Mesendoderm (in vitro differentiated cells): ENCODE results near the gene MAST2.

Experiments used
- DNase-seq: peaks from one replicate; pipeline ENCODE4 v3.0.0; 2013
- H2AK5ac ChIP-seq: 2 replicates; pipeline ENCODE4 v1.6.1; 2013; ENCODE audit warnings: low read length, inconsistent platforms
- H2BK120ac ChIP-seq: 2 replicates; pipeline ENCODE4 v1.6.1; 2013; ENCODE audit warnings: low read depth, mild to moderate bottlenecking, low read length, moderate library complexity, mixed read lengths
- H2BK15ac ChIP-seq: replicated peaks from 2 replicates; pipeline ENCODE4 v1.6.1; 2013; ENCODE audit warnings: low read depth, mild to moderate bottlenecking, moderate library complexity
- H2BK5ac ChIP-seq: 2 replicates; pipeline ENCODE4 v1.6.1; 2013; ENCODE audit warnings: low read length, inconsistent platforms
- H3K18ac ChIP-seq: 2 replicates; pipeline ENCODE4 v1.6.1; 2013; ENCODE audit warnings: mild to moderate bottlenecking, low read length, mixed read lengths
- H3K23ac ChIP-seq: one replicate; pipeline ENCODE4 v1.6.1; 2013; ENCODE audit warnings: low read length
- H3K27ac ChIP-seq: 2 replicates; pipeline ENCODE4 v1.5.1; 2013; ENCODE audit warnings: low read depth, mild to moderate bottlenecking, inconsistent platforms, low read length, moderate library complexity
- H3K27me3 ChIP-seq: 2 replicates; pipeline ENCODE4 v1.6.1; 2013; ENCODE audit warnings: low read length, control low read depth, mild to moderate bottlenecking, inconsistent platforms; ENCODE audit not compliant: insufficient read depth, poor library complexity
- H3K36me3 ChIP-seq: 2 replicates; pipeline ENCODE4 v1.6.1; 2013; ENCODE audit warnings: low read length, inconsistent platforms; ENCODE audit not compliant: control insufficient read depth, insufficient read depth
- H3K4ac ChIP-seq: one replicate; pipeline ENCODE4 v1.6.1; 2013; ENCODE audit warnings: low read depth, mild to moderate bottlenecking, low read length, moderate library complexity
- H3K4me1 ChIP-seq: 2 replicates; pipeline ENCODE4 v1.6.1; 2013; ENCODE audit warnings: low read depth, low read length, inconsistent platforms; ENCODE audit not compliant: control insufficient read depth
- H3K4me2 ChIP-seq: 2 replicates; pipeline ENCODE4 v1.6.1; 2013; ENCODE audit warnings: low read length
- H3K4me3 ChIP-seq: 2 replicates; pipeline ENCODE4 v1.5.1; 2013; ENCODE audit warnings: mild to moderate bottlenecking, low read length
- H3K56ac ChIP-seq: one replicate; pipeline ENCODE4 v1.6.1; 2013; ENCODE audit warnings: low read length
- H3K79me1 ChIP-seq: 2 replicates; pipeline ENCODE4 v1.6.1; 2013; ENCODE audit warnings: low read length, inconsistent platforms
- H3K79me2 ChIP-seq: 2 replicates; pipeline ENCODE4 v1.6.1; 2013; ENCODE audit warnings: mild to moderate bottlenecking, low read length; ENCODE audit not compliant: control insufficient read depth, insufficient read depth
- H3K9ac ChIP-seq: 2 replicates; pipeline ENCODE4 v1.6.1; 2013; ENCODE audit warnings: low read length, inconsistent platforms
- H4K5ac ChIP-seq: one replicate; pipeline ENCODE4 v1.6.1; 2013; ENCODE audit warnings: low read length
- H4K8ac ChIP-seq: one replicate; pipeline ENCODE4 v1.6.1; 2013; ENCODE audit warnings: low read depth, mild to moderate bottlenecking, control low read depth, low read length, moderate library complexity
- WGBS: extraction: QIAGEN DNeasy Blood & Tissue Kit; methylation state at CpG from one replicate; pipeline ENCODE4 v1.1.7; 2013; ENCODE audit warnings: low lambda C conversion rate, missing lambda C conversion rate; ENCODE audit not compliant: insufficient coverage; ENCODE audit errors: extremely low coverage; 5-methylcytosine and 5-hydroxymethylcytosine counted together

The MAST2 gene

DNA sequence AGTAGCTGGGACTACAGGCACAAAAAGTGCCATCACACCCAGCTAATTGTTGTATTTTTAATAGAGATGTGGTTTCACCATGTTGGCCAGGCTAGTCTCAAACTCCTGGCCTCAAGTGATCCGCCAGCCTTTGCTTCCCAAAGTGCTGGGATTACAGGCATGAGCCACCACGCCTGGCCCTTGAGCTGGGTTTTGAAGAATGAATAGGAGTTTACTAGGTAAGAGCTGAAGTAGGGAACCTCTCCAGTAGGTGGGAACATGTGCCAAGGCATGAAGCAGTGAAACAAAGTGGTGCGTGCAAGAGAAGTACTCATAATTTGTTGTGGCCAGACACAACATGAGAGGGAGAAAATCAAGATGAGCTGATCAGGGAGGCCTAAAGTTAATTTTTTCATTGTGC lies 55.8 kb downstream of the MAST2 start:
- Histone ChIP-seq H4K8ac (no peak overlapping the region), H3K56ac (no peak overlapping the region), H4K5ac (no peak overlapping the region), H3K79me2 (peaks cover 2% of the 10 kb centered on the region), H2BK15ac (no peak overlapping the region), H3K27ac (no peak overlapping the region), H3K4me1 (peaks cover 1% of the 10 kb centered on the region), H3K27me3 (no peaks in the 10 kb centered on the region), H3K4me3 (no peak overlapping the region), H2BK120ac (no peak overlapping the region), H2BK5ac (no peak overlapping the region), H3K18ac (no peak overlapping the region), H3K79me1 (peaks cover 2% of the 10 kb centered on the region), H3K4ac (no peak overlapping the region), H3K36me3 (no peaks in the 10 kb centered on the region), H3K9ac (no peak overlapping the region), H3K23ac (no peak overlapping the region), H2AK5ac (no peak overlapping the region), H3K4me2 (no peak overlapping the region)
- no CpG with 5 or more reads among the region's 3 CpGs for WGBS
- DNase-seq = no peak

DNA sequence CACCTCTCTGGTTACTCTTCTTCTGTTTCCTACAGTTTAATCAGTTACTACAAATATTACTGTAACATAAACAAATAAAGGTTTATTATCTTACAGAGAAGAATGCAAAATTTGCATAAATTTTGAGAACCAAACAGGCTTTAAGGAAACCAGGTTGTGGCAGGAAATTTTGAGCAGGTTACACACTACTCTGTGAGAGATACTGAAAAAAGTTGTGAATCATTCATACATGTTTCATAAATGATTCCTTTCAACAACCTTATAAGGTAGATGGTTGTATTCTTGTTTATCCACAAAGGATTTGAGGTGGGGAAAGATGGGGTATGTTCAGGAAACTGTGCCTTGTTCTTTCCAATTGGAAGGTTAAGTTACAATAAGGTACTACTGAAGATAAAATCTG lies 58.6 kb downstream of the MAST2 start:
- Histone ChIP-seq H3K79me2 (peaks cover 3% of the 10 kb centered on the region), H3K9ac (no peak overlapping the region), H2BK5ac (no peak overlapping the region), H3K4me3 (no peak overlapping the region), H2AK5ac (no peak overlapping the region), H3K18ac (no peak overlapping the region), H3K56ac (no peak overlapping the region), H3K79me1 (peaks cover 2% of the 10 kb centered on the region), H3K23ac (no peak overlapping the region), H3K36me3 (no peaks in the 10 kb centered on the region), H3K27me3 (no peaks in the 10 kb centered on the region), H2BK15ac (no peak overlapping the region), H4K8ac (no peak overlapping the region), H3K4me2 (no peak overlapping the region), H3K27ac (no peak overlapping the region), H2BK120ac (no peak overlapping the region), H3K4ac (no peak overlapping the region), H3K4me1 (peaks cover 1% of the 10 kb centered on the region), H4K5ac (no peak overlapping the region)
- DNase-seq = no peak

DNA sequence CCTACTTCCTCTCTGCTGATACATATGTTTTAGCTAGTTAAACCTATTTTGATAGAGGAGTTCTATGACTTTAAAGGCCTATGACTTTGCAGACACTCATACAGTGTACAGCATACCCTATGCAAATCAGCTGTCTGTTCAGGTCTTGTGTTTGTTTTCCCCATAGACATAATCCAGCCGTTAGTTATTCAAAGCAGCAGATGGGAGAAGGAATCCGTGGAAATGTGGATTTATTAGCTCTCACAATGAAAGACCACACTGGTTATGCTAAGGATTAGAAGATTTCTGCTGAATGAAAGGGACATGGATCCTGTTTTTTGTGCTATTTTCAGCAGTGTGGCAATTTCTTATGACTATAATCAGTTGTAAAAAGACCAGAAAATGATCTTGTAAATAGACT lies 59.8 kb downstream of the MAST2 start:
- Histone ChIP-seq H2BK120ac (no peak overlapping the region), H2BK15ac (no peak overlapping the region), H3K9ac (no peak overlapping the region), H4K8ac (no peak overlapping the region), H3K27ac (no peak overlapping the region), H2AK5ac (no peak overlapping the region), H3K18ac (no peak overlapping the region), H2BK5ac (no peak overlapping the region), H3K79me2 (peaks cover 3% of the 10 kb centered on the region), H4K5ac (no peak overlapping the region), H3K79me1 (peaks cover 2% of the 10 kb centered on the region), H3K36me3 (no peaks in the 10 kb centered on the region), H3K23ac (no peak overlapping the region), H3K27me3 (no peaks in the 10 kb centered on the region), H3K4me2 (no peak overlapping the region), H3K56ac (no peak overlapping the region), H3K4me1 (peaks cover 1% of the 10 kb centered on the region), H3K4me3 (no peak overlapping the region), H3K4ac (no peak overlapping the region)
- no CpG with 5 or more reads among the region's 2 CpGs for WGBS
- DNase-seq = no peak

DNA sequence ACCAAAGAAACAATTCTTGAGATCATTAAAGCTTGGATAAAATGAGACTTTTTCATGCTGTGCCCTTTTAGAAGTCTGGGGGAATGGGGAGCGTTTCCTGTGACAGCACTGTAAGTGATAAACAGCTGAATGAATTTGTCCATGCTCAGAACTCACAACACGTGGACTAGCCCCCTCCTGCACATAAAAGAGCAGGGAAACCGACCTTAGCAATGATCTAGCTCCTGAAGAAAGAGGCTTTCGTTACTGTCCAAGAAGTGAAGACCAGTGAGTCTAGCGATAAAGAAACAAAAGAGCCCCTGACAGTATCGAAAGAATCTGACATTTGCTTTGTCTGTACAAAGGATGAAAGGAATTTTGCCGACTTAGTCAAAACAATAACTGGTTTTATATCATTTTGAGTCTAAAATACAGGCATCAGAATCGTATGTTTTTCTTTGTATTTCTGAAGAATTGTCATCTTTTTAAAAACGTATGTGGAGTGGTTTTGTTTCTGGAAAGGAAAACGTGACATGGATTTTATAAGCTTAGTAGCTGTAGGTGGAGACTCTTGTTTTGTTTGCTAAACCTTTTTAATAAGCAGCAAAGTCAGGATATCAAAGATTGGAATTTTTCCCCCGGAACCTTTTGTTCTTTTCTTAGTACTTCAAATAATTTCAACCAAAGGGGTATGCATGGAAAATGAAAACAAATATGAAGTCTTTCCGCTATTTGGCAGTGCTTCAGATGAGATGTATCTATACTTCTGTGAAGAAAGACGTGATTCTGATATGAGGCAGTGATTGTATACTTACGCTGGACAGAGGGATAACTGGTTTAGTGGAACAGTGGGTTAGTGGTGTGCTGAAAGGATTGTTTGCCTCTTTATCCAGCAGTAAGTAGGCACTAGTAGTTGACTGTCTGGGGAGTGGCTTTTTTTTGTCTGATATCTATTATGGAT lies 61.0 kb downstream of the MAST2 start:
- DNase-seq = no peak
- Histone ChIP-seq H3K4me3 (no peak overlapping the region), H3K4ac (no peak overlapping the region), H3K79me2 (peaks cover 3% of the 10 kb centered on the region), H3K23ac (no peak overlapping the region), H3K4me1 (peaks cover 1% of the 10 kb centered on the region), H4K8ac (no peak overlapping the region), H4K5ac (no peak overlapping the region), H2AK5ac (no peak overlapping the region), H3K18ac (no peak overlapping the region), H2BK15ac (no peak overlapping the region), H2BK120ac (no peak overlapping the region), H2BK5ac (no peak overlapping the region), H3K4me2 (no peak overlapping the region), H3K79me1 (no peaks in the 10 kb centered on the region), H3K9ac (no peak overlapping the region), H3K56ac (no peak overlapping the region), H3K27ac (no peak overlapping the region), H3K36me3 (no peaks in the 10 kb centered on the region), H3K27me3 (no peaks in the 10 kb centered on the region)
- WGBS = 100% methylated on average over 2 of the region's 14 CpGs

DNA sequence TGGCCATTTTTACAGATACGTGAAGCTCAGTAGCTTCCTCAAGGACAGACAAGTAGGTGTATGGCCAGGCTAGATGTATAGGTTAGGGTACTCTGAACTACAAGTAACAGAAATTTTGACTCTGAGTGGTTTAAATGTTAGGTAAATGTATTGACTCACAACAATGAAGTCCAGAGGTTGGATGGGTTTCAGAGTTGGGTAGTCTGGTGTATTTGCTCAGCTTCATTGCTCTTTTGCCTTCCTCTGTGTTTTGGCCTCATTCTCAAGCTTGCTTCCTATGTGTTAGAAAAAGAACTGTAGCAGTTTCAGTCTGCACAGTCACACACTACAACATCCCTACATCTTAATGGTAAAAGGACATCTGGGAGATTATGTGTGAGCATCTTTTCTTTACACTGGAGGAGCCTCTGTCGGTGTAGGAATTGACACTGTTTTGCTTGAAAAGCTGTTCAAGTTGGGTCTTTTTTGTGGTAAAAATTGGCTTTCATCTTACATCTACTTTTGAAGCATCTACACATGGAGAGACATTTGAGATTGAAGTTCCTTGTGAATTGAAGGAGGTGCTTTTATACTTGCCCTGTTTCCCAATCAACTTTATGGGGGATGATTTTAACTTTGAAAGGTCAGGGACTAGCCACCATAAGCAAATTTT lies 64.4 kb downstream of the MAST2 start:
- H3K4me1 ChIP-seq = no peaks in the 10 kb centered on the region
- no peaks in the 10 kb centered on the region for H3K36me3 ChIP-seq
- DNase-seq = no peak
- no peak overlapping the region for H3K27ac ChIP-seq
- no peak overlapping the region for H2BK15ac ChIP-seq
- no peak overlapping the region for H3K4me2 ChIP-seq
- peaks cover 1% of the 10 kb centered on the region for H3K79me2 ChIP-seq
- H3K27me3 ChIP-seq = no peaks in the 10 kb centered on the region
- no peak overlapping the region for H3K56ac ChIP-seq
- no peak overlapping the region for H2BK5ac ChIP-seq
- H3K9ac ChIP-seq = no peak overlapping the region
- peaks cover 3% of the 10 kb centered on the region for H3K79me1 ChIP-seq
- H4K5ac ChIP-seq = no peak overlapping the region
- no peak overlapping the region for H3K18ac ChIP-seq
- no peak overlapping the region for H4K8ac ChIP-seq
- no peak overlapping the region for H2AK5ac ChIP-seq
- no peak overlapping the region for H3K4me3 ChIP-seq
- no peak overlapping the region for H3K23ac ChIP-seq
- no peak overlapping the region for H3K4ac ChIP-seq
- H2BK120ac ChIP-seq = no peak overlapping the region
- no CpG with 5 or more reads among the region's 2 CpGs for WGBS
